ENCODE data around the gene NF1. TPM values are rescaled to one million over a fixed set of nuclear protein-coding genes. Genes with fewer than 3 reads are reported as not detected.

NF1 gene
- total RNA-seq, 1 donor from 2014 or later, result 58.7 TPM

GRCh38 chr17:31394544-31394943 is 299.8 kb downstream of the NF1 start:
- DNase-seq (ENCODE audit: extremely low spot score in 2 of 2), result peak in 1 of 2 donors; percentile 43
- intact Hi-C loops (cut with DNase I), result no loop called here
- H3K4me3 ChIP-seq, result no peak overlapping the region
- H3K4me1 ChIP-seq, result peaks cover 18% of the 10 kb centered on the region
- H3K27ac ChIP-seq, result no peak overlapping the region
- TF ChIP-seq CTCF (IDR thresholded peaks at IDR 0.05), result no peak
- TF ChIP-seq POLR2A (IDR thresholded peaks at IDR 0.05), result no peak
- TF ChIP-seq POLR2AphosphoS5 (IDR thresholded peaks at IDR 0.05; ENCODE audit: insufficient read depth in 1 of 2, low read depth in 1 of 2), result no peak
- H3K9me3 ChIP-seq, result no peaks in the 10 kb centered on the region
- H3K36me3 ChIP-seq, result no peaks in the 10 kb centered on the region
- no peaks in the 10 kb centered on the region for H3K27me3 ChIP-seq

DNA sequence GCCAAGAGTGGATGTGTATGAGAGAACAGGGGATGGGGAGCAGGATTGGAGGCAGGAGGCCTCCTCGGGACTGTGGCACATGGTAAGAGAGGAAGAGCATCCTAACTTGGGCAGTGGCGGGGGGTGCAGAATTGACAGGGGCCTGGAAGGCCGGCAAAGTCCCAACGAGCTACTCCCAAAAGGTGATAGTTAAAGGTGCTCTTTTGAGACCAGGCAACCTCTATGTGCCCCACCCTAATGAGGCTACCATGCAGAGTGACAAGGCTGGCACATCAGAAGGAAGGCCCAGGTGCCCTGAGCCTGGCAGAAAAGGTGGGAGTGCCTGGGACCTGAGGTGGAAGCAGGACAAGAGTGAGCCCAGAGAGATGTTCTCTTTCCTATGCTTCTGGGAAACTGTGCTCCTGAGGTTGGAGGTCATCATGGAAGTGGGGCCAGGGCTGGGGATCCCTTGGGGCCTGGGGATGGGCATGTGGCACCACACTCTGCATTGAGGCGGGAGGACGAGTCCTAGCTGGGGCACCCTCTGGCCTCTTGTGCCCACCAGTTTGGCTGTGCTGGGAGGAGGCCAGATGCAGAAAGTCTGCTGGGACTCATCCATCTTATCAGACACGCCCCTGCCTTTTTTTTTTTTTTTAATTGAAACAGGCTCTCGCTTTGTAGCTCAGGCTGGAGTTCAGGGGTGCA is 302.6 kb downstream of the NF1 start:
- Histone ChIP-seq H3K4me1 (peaks cover 5% of the 10 kb centered on the region), H3K36me3 (no peaks in the 10 kb centered on the region), H3K27me3 (no peaks in the 10 kb centered on the region), H3K9me3 (no peaks in the 10 kb centered on the region), H3K27ac (no peak overlapping the region), H3K4me3 (no peak overlapping the region)
- intact Hi-C loops (cut with DNase I), result no loop called here
- TF ChIP-seq POLR2AphosphoS5 (IDR thresholded peaks at IDR 0.05; ENCODE audit: insufficient read depth in 1 of 2, low read depth in 1 of 2) (no peak), CTCF (IDR thresholded peaks at IDR 0.05) (no peak), POLR2A (IDR thresholded peaks at IDR 0.05) (no peak)
- DNase-seq (ENCODE audit: extremely low spot score in 2 of 2), result peak; percentile 47 to 67

- H3K9me3 ChIP-seq, result no peaks in the 10 kb centered on the region
- DNase-seq (ENCODE audit: extremely low spot score in 2 of 2), result peak; percentile 71 to 79
- no peak overlapping the region for H3K27ac ChIP-seq
- no peak for TF ChIP-seq CTCF (IDR thresholded peaks at IDR 0.05)
- TF ChIP-seq POLR2A (IDR thresholded peaks at IDR 0.05), result no peak
- TF ChIP-seq POLR2AphosphoS5 (IDR thresholded peaks at IDR 0.05; ENCODE audit: insufficient read depth in 1 of 2, low read depth in 1 of 2), result no peak
- H3K27me3 ChIP-seq, result no peaks in the 10 kb centered on the region
- H3K4me3 ChIP-seq, result no peak overlapping the region
- H3K4me1 ChIP-seq, result no peaks in the 10 kb centered on the region
- H3K36me3 ChIP-seq, result no peaks in the 10 kb centered on the region
- intact Hi-C loops (cut with DNase I), result no loop called here
These were observed 303.9 kb downstream of the NF1 start for GRCh38 chr17:31398381-31399311.

- H3K27me3 ChIP-seq, result no peaks in the 10 kb centered on the region
- no peak overlapping the region for H3K4me3 ChIP-seq
- intact Hi-C loops (cut with DNase I), result no loop called here
- H3K36me3 ChIP-seq, result no peaks in the 10 kb centered on the region
- no peaks in the 10 kb centered on the region for H3K4me1 ChIP-seq
- H3K9me3 ChIP-seq, result no peaks in the 10 kb centered on the region
- H3K27ac ChIP-seq, result no peak overlapping the region
- DNase-seq (ENCODE audit: extremely low spot score in 2 of 2), result peak in 1 of 2 donors; percentile 74
- TF ChIP-seq POLR2A (IDR thresholded peaks at IDR 0.05), result no peak
- no peak for TF ChIP-seq CTCF (IDR thresholded peaks at IDR 0.05)
- TF ChIP-seq POLR2AphosphoS5 (IDR thresholded peaks at IDR 0.05; ENCODE audit: insufficient read depth in 1 of 2, low read depth in 1 of 2), result no peak
These were observed 305.7 kb downstream of the NF1 start for GRCh38 chr17:31400481-31400950.
